ENCODE data around the gene TTLL9.
"Not testable (repeated sequence)": the region's sequence is repeated elsewhere in the genome, so short reads cannot be mapped to it uniquely, and the experiment has no call there.

The TTLL9 gene

GRCh38 chr20:31869942-31870725 is at the start of gene TTLL9, which contains the start of gene DUSP15:
Gene TTLL9, plus strand, starts transcription at chr20:31870634. Its CDS starts 493 bp downstream, at chr20:31871127.
Gene DUSP15, minus strand, starts transcription at chr20:31870527. Its CDS starts 190 bp downstream, at chr20:31870337.
- no peak for DNase-seq (ENCODE audit: low read depth)

- no peak for DNase-seq (ENCODE audit: low read depth)
Measured at GRCh38 chr20:31821427-31821826, 49.0 kb upstream of the TTLL9 start.

GRCh38 chr20:31822421-31823330 is 47.8 kb upstream of the TTLL9 start:
- no peak for DNase-seq (ENCODE audit: low read depth)

GRCh38 chr20:31823360-31824124 is 46.9 kb upstream of the TTLL9 start:
- DNase-seq (ENCODE audit: low read depth), result no peak

GRCh38 chr20:31824125-31824485 is 46.3 kb upstream of the TTLL9 start:
- no peak for DNase-seq (ENCODE audit: low read depth)

GRCh38 chr20:31824554-31825313 is 45.7 kb upstream of the TTLL9 start:
- no peak for DNase-seq (ENCODE audit: low read depth)

- DNase-seq (ENCODE audit: low read depth), result no peak
Measured at GRCh38 chr20:31826074-31826473, 44.4 kb upstream of the TTLL9 start.

- no peak for DNase-seq (ENCODE audit: low read depth)
Measured at GRCh38 chr20:31827059-31827458, 43.4 kb upstream of the TTLL9 start.

- DNase-seq (ENCODE audit: low read depth), result not testable (repeated sequence)
Measured at GRCh38 chr20:31828016-31828415, 42.4 kb upstream of the TTLL9 start.

GRCh38 chr20:31829731-31830130 is 40.7 kb upstream of the TTLL9 start:
- DNase-seq (ENCODE audit: low read depth), result no peak

- no peak for DNase-seq (ENCODE audit: low read depth)
Measured at GRCh38 chr20:31830406-31830981, 39.9 kb upstream of the TTLL9 start.

GRCh38 chr20:31831211-31831610 is 39.2 kb upstream of the TTLL9 start:
- no peak for DNase-seq (ENCODE audit: low read depth)

- no peak for DNase-seq (ENCODE audit: low read depth)
Measured at GRCh38 chr20:31831771-31832306, 38.6 kb upstream of the TTLL9 start.

- no peak for DNase-seq (ENCODE audit: low read depth)
Measured at GRCh38 chr20:31833130-31833930, 37.1 kb upstream of the TTLL9 start.

GRCh38 chr20:31833931-31834521 is 36.4 kb upstream of the TTLL9 start:
- DNase-seq (ENCODE audit: low read depth), result no peak

GRCh38 chr20:31835554-31835953 is 34.9 kb upstream of the TTLL9 start:
- DNase-seq (ENCODE audit: low read depth), result no peak

GRCh38 chr20:31835977-31836852 is 34.2 kb upstream of the TTLL9 start:
- peak; percentile 56 for DNase-seq (ENCODE audit: low read depth)

GRCh38 chr20:31836853-31837608 is 33.4 kb upstream of the TTLL9 start:
- DNase-seq (ENCODE audit: low read depth), result no peak

Measured in GM04503 (cell line).